ENCODE results near the gene PITRM1.
"Not testable (repeated sequence)": the region's sequence is repeated elsewhere in the genome, so short reads cannot be mapped to it uniquely, and the experiment has no call there.

Gene PITRM1

GRCh38 chr10:3108575-3109105, 63.9 kb downstream of the PITRM1 start:
- DNase-seq (ENCODE audit: low read depth) = no peak
- H3K4me3 ChIP-seq (ENCODE audit: low read length) = no peak overlapping the region
- no peak for TF ChIP-seq CTCF (IDR thresholded peaks at IDR 0.05; ENCODE audit: insufficient read depth, low read depth, low read length, missing control alignments)

- no peak for TF ChIP-seq CTCF (IDR thresholded peaks at IDR 0.05; ENCODE audit: insufficient read depth, low read depth, low read length, missing control alignments)
- no peak overlapping the region for H3K4me3 ChIP-seq (ENCODE audit: low read length)
- DNase-seq (ENCODE audit: low read depth) = no peak
Observed at GRCh38 chr10:3108033-3108432, 64.5 kb downstream of the PITRM1 start.

- peak; percentile 97 for DNase-seq (ENCODE audit: low read depth)
- H3K4me3 ChIP-seq (ENCODE audit: low read length) = peak overlapping the region; percentile 23
- no peak for TF ChIP-seq CTCF (IDR thresholded peaks at IDR 0.05; ENCODE audit: insufficient read depth, low read depth, low read length, missing control alignments)
Observed at GRCh38 chr10:3107426-3107961, 65.1 kb downstream of the PITRM1 start.

- no peak overlapping the region for H3K4me3 ChIP-seq (ENCODE audit: low read length)
- DNase-seq (ENCODE audit: low read depth) = peak; percentile 59
- TF ChIP-seq CTCF (IDR thresholded peaks at IDR 0.05; ENCODE audit: insufficient read depth, low read depth, low read length, missing control alignments) = no peak
Observed at GRCh38 chr10:3106928-3107425, 65.6 kb downstream of the PITRM1 start.

- not testable (repeated sequence) for H3K4me3 ChIP-seq (ENCODE audit: low read length); DNase-seq (ENCODE audit: low read depth)
Observed at GRCh38 chr10:3106328-3106727, 66.3 kb downstream of the PITRM1 start.

GRCh38 chr10:3105905-3106304, 66.7 kb downstream of the PITRM1 start:
- TF ChIP-seq CTCF (IDR thresholded peaks at IDR 0.05; ENCODE audit: insufficient read depth, low read depth, low read length, missing control alignments) = no peak
- DNase-seq (ENCODE audit: low read depth) = no peak
- no peak overlapping the region for H3K4me3 ChIP-seq (ENCODE audit: low read length)

- TF ChIP-seq CTCF (IDR thresholded peaks at IDR 0.05; ENCODE audit: insufficient read depth, low read depth, low read length, missing control alignments) = no peak
- DNase-seq (ENCODE audit: low read depth) = no peak
- H3K4me3 ChIP-seq (ENCODE audit: low read length) = no peak overlapping the region
Observed at GRCh38 chr10:3105166-3105565, 67.4 kb downstream of the PITRM1 start.
